WERI-Rb-1 (cell line): ENCODE results near the gene C12orf60.

Experiments used
- DNase-seq: peaks from one replicate; pipeline ENCODE4 v3.0.0-alpha.2; 2020
- H3K27ac ChIP-seq: fragments of 250-450 bp; sonication (Bioruptor Pico); 2 replicates; pipeline ENCODE4 v1.5.1; 2020; ENCODE audit warnings: mild to moderate bottlenecking, moderate library complexity
- H3K27me3 ChIP-seq: fragments of 250-450 bp; sonication (Bioruptor Pico); 2 replicates; pipeline ENCODE4 v1.5.1; 2021; ENCODE audit warnings: mild to moderate bottlenecking, low read depth, moderate library complexity; ENCODE audit not compliant: insufficient read depth, severe bottlenecking
- H3K36me3 ChIP-seq: fragments of 250-450 bp; sonication (Bioruptor Pico); 2 replicates; pipeline ENCODE4 v1.5.1; 2020; ENCODE audit warnings: mild to moderate bottlenecking, moderate library complexity
- H3K4me3 ChIP-seq: 2 replicates; pipeline ENCODE4 v1.5.1; 2011; ENCODE audit warnings: low read depth, mild to moderate bottlenecking, control low read depth, low read length
- H3K9me3 ChIP-seq: fragments of 250-450 bp; sonication (Bioruptor Pico); 2 replicates; pipeline ENCODE4 v1.5.1; 2021; ENCODE audit warnings: mild to moderate bottlenecking, moderate library complexity; ENCODE audit not compliant: severe bottlenecking
- CTCF ChIP-seq: IDR thresholded peaks from 2 replicates; pipeline ENCODE4 v1.5.1; 2011; ENCODE audit warnings: low read depth, mild to moderate bottlenecking, control low read depth, inconsistent platforms, low read length

C12orf60 gene

GRCh38 chr12:14873440-14874185 is 70.1 kb downstream of the C12orf60 start:
- no peaks in the 10 kb centered on the region for H3K27me3 ChIP-seq
- H3K27ac ChIP-seq: no peak overlapping the region
- no peaks in the 10 kb centered on the region for H3K36me3 ChIP-seq
- H3K4me3 ChIP-seq: no peak overlapping the region
- peak; percentile 42 for DNase-seq
- no peak for TF ChIP-seq CTCF
- H3K9me3 ChIP-seq: peaks cover 2% of the 10 kb centered on the region
